Measurements from ENCODE around the gene TBL1XR1.

Gene TBL1XR1

GRCh38 chr3:177015881-177016280 lies 181.4 kb downstream of the TBL1XR1 start:
- TF ChIP-seq FOXM1 (IDR thresholded peaks at IDR 0.05; ENCODE audit: borderline replicate concordance, low read depth): no peak
- no peak for TF ChIP-seq CEBPB (IDR thresholded peaks at IDR 0.05)
- TF ChIP-seq RAD21 (IDR thresholded peaks at IDR 0.05; ENCODE audit: low read depth): no peak
- no peak for TF ChIP-seq TCF12 (IDR thresholded peaks at IDR 0.05; ENCODE audit: low read depth)
- TF ChIP-seq CREB1 (IDR thresholded peaks at IDR 0.05; ENCODE audit: low read depth): no peak
- no peak for TF ChIP-seq REST (IDR thresholded peaks at IDR 0.05; ENCODE audit: low read depth)
- TF ChIP-seq ZBTB7A (IDR thresholded peaks at IDR 0.05; ENCODE audit: low read depth): no peak
- no peak for TF ChIP-seq EGR1 (IDR thresholded peaks at IDR 0.05)
- no peak for TF ChIP-seq NFIC (IDR thresholded peaks at IDR 0.05)
- no peak for TF ChIP-seq TEAD4 (IDR thresholded peaks at IDR 0.05)
- no peak for TF ChIP-seq YY1 (IDR thresholded peaks at IDR 0.05; ENCODE audit: low read depth)
- TF ChIP-seq TAF1 (IDR thresholded peaks at IDR 0.05; ENCODE audit: low read depth): no peak
- no peak for TF ChIP-seq MAX (IDR thresholded peaks at IDR 0.05)

GRCh38 chr3:177013681-177014280 lies 183.5 kb downstream of the TBL1XR1 start:
- TF ChIP-seq TCF12 (IDR thresholded peaks at IDR 0.05; ENCODE audit: low read depth): no peak
- no peak for TF ChIP-seq YY1 (IDR thresholded peaks at IDR 0.05; ENCODE audit: low read depth)

GRCh38 chr3:177005718-177006405 lies 191.4 kb downstream of the TBL1XR1 start:
- TF ChIP-seq NFIC (IDR thresholded peaks at IDR 0.05): no peak; the same call in 1 of the 2 replicates

- TF ChIP-seq TEAD4 (IDR thresholded peaks at IDR 0.05) (no peak), YY1 (IDR thresholded peaks at IDR 0.05; ENCODE audit: low read depth) (no peak), CEBPB (IDR thresholded peaks at IDR 0.05) (no peak), EGR1 (IDR thresholded peaks at IDR 0.05) (no peak), TAF1 (IDR thresholded peaks at IDR 0.05; ENCODE audit: low read depth) (no peak)
Measured at GRCh38 chr3:176995946-176996345, 201.3 kb downstream of the TBL1XR1 start.

- TF ChIP-seq TAF1 (IDR thresholded peaks at IDR 0.05; ENCODE audit: low read depth) (no peak), MAX (IDR thresholded peaks at IDR 0.05) (no peak), CREB1 (IDR thresholded peaks at IDR 0.05; ENCODE audit: low read depth) (no peak), NFIC (IDR thresholded peaks at IDR 0.05) (no peak), TCF12 (IDR thresholded peaks at IDR 0.05; ENCODE audit: low read depth) (no peak), EP300 (IDR thresholded peaks at IDR 0.05; ENCODE audit: borderline replicate concordance) (no peak), CEBPB (IDR thresholded peaks at IDR 0.05) (no peak), TEAD4 (IDR thresholded peaks at IDR 0.05) (no peak)
Measured at GRCh38 chr3:176994891-176995781, 202.1 kb downstream of the TBL1XR1 start.

GRCh38 chr3:176994393-176994792 lies 202.9 kb downstream of the TBL1XR1 start:
- TF ChIP-seq CREB1 (IDR thresholded peaks at IDR 0.05; ENCODE audit: low read depth) (no peak), NFIC (IDR thresholded peaks at IDR 0.05) (no peak), TAF1 (IDR thresholded peaks at IDR 0.05; ENCODE audit: low read depth) (no peak), YY1 (IDR thresholded peaks at IDR 0.05; ENCODE audit: low read depth) (no peak), EGR1 (IDR thresholded peaks at IDR 0.05) (no peak), RAD21 (IDR thresholded peaks at IDR 0.05; ENCODE audit: low read depth) (no peak), CEBPB (IDR thresholded peaks at IDR 0.05) (no peak), USF1 (IDR thresholded peaks at IDR 0.05) (no peak), MAX (IDR thresholded peaks at IDR 0.05) (no peak), FOXM1 (IDR thresholded peaks at IDR 0.05; ENCODE audit: borderline replicate concordance, low read depth) (no peak), REST (IDR thresholded peaks at IDR 0.05; ENCODE audit: low read depth) (no peak), EP300 (IDR thresholded peaks at IDR 0.05; ENCODE audit: borderline replicate concordance) (no peak), ZBTB7A (IDR thresholded peaks at IDR 0.05; ENCODE audit: low read depth) (no peak), TEAD4 (IDR thresholded peaks at IDR 0.05) (no peak), TCF12 (IDR thresholded peaks at IDR 0.05; ENCODE audit: low read depth) (no peak)

All from Ishikawa (cell line).